HepG2 (cell line): ENCODE data around the gene DHRS4L2. TPM values are rescaled to one million over a fixed set of nuclear protein-coding genes. Genes with fewer than 3 reads are reported as not detected.
A peak's percentile ranks its signal among the peaks of the same experiment; 100 is the strongest.

Source experiments
- ATF1 ChIP-seq: IDR thresholded peaks from 2 replicates; pipeline ENCODE4 v1.6.1; 2016; ENCODE audit warnings: mild to moderate bottlenecking, control low read depth
- CHD4 ChIP-seq: fragments of 200-600 bp; sonication (generic); IDR thresholded peaks from 2 replicates; pipeline ENCODE4 v1.7.0; 2017; ENCODE audit warnings: mild to moderate bottlenecking, low read length, borderline replicate concordance
- HOXA5 ChIP-seq: sonication (generic); formaldehyde crosslinking; IDR thresholded peaks from 2 replicates; pipeline ENCODE4 v1.4.0; 2020; ENCODE audit warnings: missing genetic modification reagents
- KLF9 ChIP-seq: IDR thresholded peaks from 2 replicates; pipeline ENCODE4 v1.6.1; 2016; ENCODE audit warnings: low read depth
- LRRFIP1 ChIP-seq: sonication (generic); formaldehyde crosslinking; conservative IDR thresholded peaks from 2 replicates; pipeline ENCODE4 v1.4.0; 2020; ENCODE audit warnings: missing genetic modification reagents
- MBD4 ChIP-seq: IDR thresholded peaks from 2 replicates; pipeline ENCODE4 v1.6.1; 2012; ENCODE audit warnings: low read length, inconsistent platforms, borderline replicate concordance
- MTERF4 ChIP-seq: sonication (generic); formaldehyde crosslinking; IDR thresholded peaks from 2 replicates; pipeline ENCODE4 v1.8.0; 2023; ENCODE audit warnings: mild to moderate bottlenecking, missing genetic modification reagents
- RFX5 ChIP-seq: IDR thresholded peaks from 2 replicates; pipeline ENCODE4 v1.6.1; 2011; ENCODE audit warnings: low read depth, low read length, improper control_type of control experiment
- THAP8 ChIP-seq: sonication (generic); formaldehyde crosslinking; IDR thresholded peaks from 2 replicates; pipeline ENCODE4 v1.5.1; 2020; ENCODE audit warnings: missing genetic modification reagents, mild to moderate bottlenecking, borderline replicate concordance
- ZFP37 ChIP-seq: sonication (generic); formaldehyde crosslinking; IDR thresholded peaks from 2 replicates; pipeline ENCODE4 v1.4.0; 2020; ENCODE audit warnings: missing genetic modification reagents, borderline replicate concordance
- ZNF407 ChIP-seq: sonication (generic); formaldehyde crosslinking; IDR thresholded peaks from one replicate; pipeline ENCODE4 v1.5.1; 2020; ENCODE audit warnings: mild to moderate bottlenecking, missing genetic modification reagents; ENCODE audit errors: not compliant biosample characterization
- ZNF614 ChIP-seq: IDR thresholded peaks from 2 replicates; pipeline ENCODE4 v1.6.1; 2018; ENCODE audit warnings: missing biosample characterization, missing genetic modification reagents, inconsistent platforms, borderline replicate concordance
- ZNF619 ChIP-seq: sonication (generic); formaldehyde crosslinking; IDR thresholded peaks from 2 replicates; pipeline ENCODE4 v1.4.0; 2020; ENCODE audit warnings: mild to moderate bottlenecking, missing genetic modification reagents
- ZNF639 ChIP-seq: conservative IDR thresholded peaks from 2 replicates; pipeline ENCODE4 v1.6.1; 2018; ENCODE audit warnings: missing genetic modification reagents
- ZSCAN29 ChIP-seq: sonication (generic); formaldehyde crosslinking; conservative IDR thresholded peaks from 2 replicates; pipeline ENCODE4 v1.4.0; 2020; ENCODE audit warnings: mild to moderate bottlenecking, missing genetic modification reagents
- polyA plus RNA-seq, 8 experiments: library from polyadenylated mRNA; depleted of rRNA in 3 of 8; stranded (reverse) in 7 of 8; unstranded in 1 of 8; fragments of >200 nt; fragmentation: Illumina TruSeq in 4 of 8; extraction: Trizol in 4 of 8; gene quantifications; 2 replicates each; pipeline versions ENCODE4 v1.2.1 to v1.2.3, GENCODE V29; 2011 to 2016; ENCODE audit warnings: low read depth in 4 of 8, missing spikeins in 1 of 8, mixed read lengths in 1 of 8; ENCODE audit not compliant: insufficient read depth in 1 of 8
- total RNA-seq, 5 experiments: library from RNA; depleted of rRNA; stranded (reverse); fragments of >200 nt; fragmentation: Illumina TruSeq; extraction: Trizol; gene quantifications; 2 replicates each; pipeline ENCODE4 v1.2.3, GENCODE V29; 2016; ENCODE audit warnings: low read depth in 1 of 5

DHRS4L2 gene
- total and polyA plus RNA-seq, 2 of the 13 experiments (the other 11 are each of a cell fraction or from before 2014, with no cell fraction given), result 24.7 to 38.2 TPM

DNA sequence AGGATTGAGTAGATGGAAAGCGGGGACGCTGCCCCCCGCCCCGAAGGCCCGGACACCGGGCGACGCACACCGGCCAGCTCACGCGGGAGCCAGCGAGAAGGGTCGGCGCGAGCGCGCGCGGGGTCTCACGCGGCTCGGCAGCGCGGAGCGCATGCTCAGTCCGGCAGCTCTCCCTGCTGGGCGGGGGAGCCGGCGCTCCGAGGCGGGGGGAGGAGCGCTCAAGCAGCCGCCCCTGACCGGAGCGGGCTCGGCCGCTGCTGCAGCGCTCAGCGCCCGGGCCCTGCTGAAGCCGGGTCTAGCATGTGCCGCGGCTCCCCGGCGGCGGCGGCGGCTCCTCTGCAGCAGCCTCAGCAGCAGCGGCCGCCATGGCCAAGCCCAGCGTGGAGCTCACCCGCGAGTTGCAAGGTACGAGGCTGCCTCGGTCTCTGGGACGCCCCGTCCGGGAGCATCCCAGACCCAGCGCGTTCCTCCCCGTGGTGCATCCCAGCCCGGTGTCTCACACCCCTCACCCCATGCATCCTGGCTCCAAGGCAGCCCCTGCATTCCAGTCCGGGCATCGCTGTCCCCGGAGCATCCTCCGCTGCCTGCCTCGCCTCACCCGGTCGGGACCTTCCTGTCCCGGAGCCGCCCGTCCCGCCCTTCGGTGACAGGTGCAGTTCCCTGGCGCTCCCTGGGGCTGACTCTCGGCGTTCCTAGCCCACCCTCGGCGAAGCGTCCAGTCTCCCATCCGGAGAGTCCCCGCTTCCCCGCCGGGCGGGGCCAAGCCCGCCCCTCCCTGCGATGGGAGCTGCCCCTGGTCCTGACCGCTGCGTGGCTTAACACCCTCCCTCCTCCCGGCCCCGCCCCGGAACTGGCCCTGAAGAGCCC lies 63.3 kb downstream of the DHRS4L2 start, which contains the start of gene CARMIL3 (continued):
- TF ChIP-seq ZNF407 (CRISPR knock-in tag) (peak; percentile 82), ZFP37 (peak; percentile 91), MTERF4 (no peak; the same call in 1 of the 2 replicates), RFX5 (no peak), ZNF614 (peak; percentile 71; the same call in 1 of the 2 replicates), ZNF639 (CRISPR knock-in tag) (peak; percentile 22), HOXA5 (CRISPR knock-in tag) (peak; percentile 97), ATF1 (CRISPR knock-in tag) (no peak), CHD4 (no peak), ZNF619 (CRISPR knock-in tag) (peak; percentile 97; the same call in 1 of the 2 replicates), LRRFIP1 (CRISPR knock-in tag) (no peak), KLF9 (CRISPR knock-in tag) (no peak), ZSCAN29 (CRISPR knock-in tag) (no peak), MBD4 (no peak), THAP8 (CRISPR knock-in tag) (peak; percentile 73; the same call in 1 of the 2 replicates)
